HL-60 (cell line): Measurements from ENCODE around the gene RNF112.

Source experiments
- DNase-seq, 2 experiments: peaks; one replicate each; pipeline ENCODE4 v3.0.0-alpha.2; 2010 to 2020; ENCODE audit warnings: low read depth in 1 of 2, low spot score in 1 of 2
- H3K27ac ChIP-seq: fragments of 250-450 bp; sonication (Bioruptor Pico); replicated peaks from 2 replicates; pipeline ENCODE4 v1.5.1; 2020; ENCODE audit warnings: mild to moderate bottlenecking, moderate library complexity
- H3K27me3 ChIP-seq: fragments of 250-450 bp; sonication (Bioruptor Pico); 2 replicates; pipeline ENCODE4 v1.5.1; 2021; ENCODE audit warnings: mild to moderate bottlenecking, moderate library complexity; ENCODE audit not compliant: insufficient read depth, poor library complexity, severe bottlenecking
- H3K4me3 ChIP-seq: replicated peaks from 2 replicates; pipeline ENCODE4 v1.5.1; 2011; ENCODE audit warnings: mild to moderate bottlenecking, control low read depth, low read length; ENCODE audit not compliant: insufficient read depth
- GABPA ChIP-seq: IDR thresholded peaks from 2 replicates; pipeline ENCODE4 v1.6.1; 2012; ENCODE audit warnings: low read depth
- POLR2AphosphoS5 ChIP-seq: IDR thresholded peaks from 2 replicates; pipeline ENCODE4 v1.6.1; 2012; ENCODE audit warnings: low read depth
- SPI1 ChIP-seq: IDR thresholded peaks from 2 replicates; pipeline ENCODE4 v1.6.1; 2012; ENCODE audit warnings: low read depth, mild to moderate bottlenecking, borderline replicate concordance
- TF ChIP-seq, protein P1 (sequence below): IDR thresholded peaks from 2 replicates; pipeline ENCODE4 v1.6.1; 2012; ENCODE audit warnings: low read depth; ENCODE audit not compliant: insufficient replicate concordance
- TF ChIP-seq, protein P2 (sequence below): IDR thresholded peaks from one replicate; pipeline ENCODE4 v1.5.1; 2011; ENCODE audit warnings: low read length, control low read depth, inconsistent platforms; ENCODE audit not compliant: insufficient read depth

The RNF112 gene

DNA sequence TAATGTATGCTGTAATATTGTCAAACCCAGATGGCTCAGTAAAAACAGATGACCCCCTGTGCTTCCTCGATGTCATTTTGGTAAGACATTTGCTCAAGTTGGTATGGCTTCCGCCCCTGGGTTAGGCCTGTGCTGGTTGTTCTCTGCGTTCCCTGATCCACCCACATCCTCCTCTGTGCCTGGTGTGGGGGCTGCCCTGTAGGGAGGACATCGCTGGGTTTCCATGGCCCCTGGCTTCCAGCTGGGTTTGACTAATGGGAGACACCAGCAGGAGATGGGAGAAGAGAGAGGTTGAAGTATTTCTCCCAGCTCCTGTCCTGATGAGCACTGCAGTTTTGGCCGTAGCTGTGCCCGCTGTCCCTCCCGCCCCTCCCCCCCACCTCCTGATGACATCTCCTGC lies 19.6 kb upstream of the RNF112 start:
- TF ChIP-seq POLR2AphosphoS5 = no peak
- TF ChIP-seq SPI1 = no peak
- TF ChIP-seq GABPA = no peak
- TF ChIP-seq, protein P1, sequence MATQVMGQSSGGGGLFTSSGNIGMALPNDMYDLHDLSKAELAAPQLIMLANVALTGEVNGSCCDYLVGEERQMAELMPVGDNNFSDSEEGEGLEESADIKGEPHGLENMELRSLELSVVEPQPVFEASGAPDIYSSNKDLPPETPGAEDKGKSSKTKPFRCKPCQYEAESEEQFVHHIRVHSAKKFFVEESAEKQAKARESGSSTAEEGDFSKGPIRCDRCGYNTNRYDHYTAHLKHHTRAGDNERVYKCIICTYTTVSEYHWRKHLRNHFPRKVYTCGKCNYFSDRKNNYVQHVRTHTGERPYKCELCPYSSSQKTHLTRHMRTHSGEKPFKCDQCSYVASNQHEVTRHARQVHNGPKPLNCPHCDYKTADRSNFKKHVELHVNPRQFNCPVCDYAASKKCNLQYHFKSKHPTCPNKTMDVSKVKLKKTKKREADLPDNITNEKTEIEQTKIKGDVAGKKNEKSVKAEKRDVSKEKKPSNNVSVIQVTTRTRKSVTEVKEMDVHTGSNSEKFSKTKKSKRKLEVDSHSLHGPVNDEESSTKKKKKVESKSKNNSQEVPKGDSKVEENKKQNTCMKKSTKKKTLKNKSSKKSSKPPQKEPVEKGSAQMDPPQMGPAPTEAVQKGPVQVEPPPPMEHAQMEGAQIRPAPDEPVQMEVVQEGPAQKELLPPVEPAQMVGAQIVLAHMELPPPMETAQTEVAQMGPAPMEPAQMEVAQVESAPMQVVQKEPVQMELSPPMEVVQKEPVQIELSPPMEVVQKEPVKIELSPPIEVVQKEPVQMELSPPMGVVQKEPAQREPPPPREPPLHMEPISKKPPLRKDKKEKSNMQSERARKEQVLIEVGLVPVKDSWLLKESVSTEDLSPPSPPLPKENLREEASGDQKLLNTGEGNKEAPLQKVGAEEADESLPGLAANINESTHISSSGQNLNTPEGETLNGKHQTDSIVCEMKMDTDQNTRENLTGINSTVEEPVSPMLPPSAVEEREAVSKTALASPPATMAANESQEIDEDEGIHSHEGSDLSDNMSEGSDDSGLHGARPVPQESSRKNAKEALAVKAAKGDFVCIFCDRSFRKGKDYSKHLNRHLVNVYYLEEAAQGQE = no peak
- TF ChIP-seq, protein P2, sequence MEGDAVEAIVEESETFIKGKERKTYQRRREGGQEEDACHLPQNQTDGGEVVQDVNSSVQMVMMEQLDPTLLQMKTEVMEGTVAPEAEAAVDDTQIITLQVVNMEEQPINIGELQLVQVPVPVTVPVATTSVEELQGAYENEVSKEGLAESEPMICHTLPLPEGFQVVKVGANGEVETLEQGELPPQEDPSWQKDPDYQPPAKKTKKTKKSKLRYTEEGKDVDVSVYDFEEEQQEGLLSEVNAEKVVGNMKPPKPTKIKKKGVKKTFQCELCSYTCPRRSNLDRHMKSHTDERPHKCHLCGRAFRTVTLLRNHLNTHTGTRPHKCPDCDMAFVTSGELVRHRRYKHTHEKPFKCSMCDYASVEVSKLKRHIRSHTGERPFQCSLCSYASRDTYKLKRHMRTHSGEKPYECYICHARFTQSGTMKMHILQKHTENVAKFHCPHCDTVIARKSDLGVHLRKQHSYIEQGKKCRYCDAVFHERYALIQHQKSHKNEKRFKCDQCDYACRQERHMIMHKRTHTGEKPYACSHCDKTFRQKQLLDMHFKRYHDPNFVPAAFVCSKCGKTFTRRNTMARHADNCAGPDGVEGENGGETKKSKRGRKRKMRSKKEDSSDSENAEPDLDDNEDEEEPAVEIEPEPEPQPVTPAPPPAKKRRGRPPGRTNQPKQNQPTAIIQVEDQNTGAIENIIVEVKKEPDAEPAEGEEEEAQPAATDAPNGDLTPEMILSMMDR = no peak
- Histone ChIP-seq H3K27ac (no peak overlapping the region), H3K27me3 (no peaks in the 10 kb centered on the region), H3K4me3 (no peak overlapping the region)
- no peak for DNase-seq

DNA sequence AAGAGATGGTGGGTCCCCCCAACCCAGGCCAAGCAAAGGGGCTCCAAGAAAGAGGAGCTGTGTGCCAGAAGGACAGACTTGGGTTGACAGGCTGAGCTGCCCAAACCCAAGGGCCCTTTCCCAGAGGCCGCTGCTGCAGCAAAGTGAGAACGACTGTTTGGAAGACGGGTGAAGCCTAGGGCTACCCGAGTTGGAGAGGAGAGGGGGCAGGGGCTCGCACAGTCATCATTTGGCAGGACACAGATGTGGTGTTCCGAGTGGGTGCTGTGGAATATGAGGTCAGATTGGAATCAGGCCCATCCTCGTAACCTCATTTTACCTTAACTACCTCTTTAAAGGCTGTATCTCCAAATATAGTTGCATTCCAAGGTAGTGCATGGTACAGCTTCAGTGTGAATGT lies 18.7 kb upstream of the RNF112 start:
- H3K27ac ChIP-seq = no peak overlapping the region
- TF ChIP-seq POLR2AphosphoS5 (no peak), SPI1 (no peak), GABPA (no peak)
- TF ChIP-seq, protein P2 = no peak
- TF ChIP-seq, protein P1 = no peak
- H3K27me3 ChIP-seq = no peaks in the 10 kb centered on the region
- DNase-seq = no peak
- no peak overlapping the region for H3K4me3 ChIP-seq

DNA sequence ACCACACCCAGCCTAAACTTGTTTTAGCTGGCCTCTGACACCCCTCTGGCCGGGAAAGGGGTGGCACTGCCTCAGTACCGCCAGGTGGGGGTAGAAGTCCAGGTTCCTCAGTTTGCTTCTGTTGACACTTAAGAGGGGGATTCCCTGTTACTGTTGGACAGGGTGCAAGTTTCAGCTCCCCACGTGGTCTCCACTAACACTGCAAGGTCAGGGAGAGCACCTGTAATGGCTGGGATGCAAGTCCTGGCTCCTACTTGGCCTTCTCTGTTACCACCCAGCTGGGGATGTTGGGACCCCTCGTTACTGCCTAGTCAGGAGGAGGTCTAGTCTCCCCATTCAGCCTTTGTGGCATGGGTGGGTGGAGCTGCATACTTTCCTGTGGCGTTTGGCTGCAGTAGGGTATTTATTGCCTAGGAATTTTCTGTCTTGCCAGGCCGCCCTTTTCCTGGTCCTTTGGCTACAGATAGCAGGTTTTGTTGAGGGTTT lies 13.4 kb upstream of the RNF112 start:
- Histone ChIP-seq H3K27me3 (no peaks in the 10 kb centered on the region), H3K27ac (no peak overlapping the region), H3K4me3 (no peak overlapping the region)
- TF ChIP-seq SPI1 = no peak
- TF ChIP-seq GABPA = no peak
- TF ChIP-seq, protein P2 = no peak
- no peak for TF ChIP-seq POLR2AphosphoS5
- TF ChIP-seq, protein P1 = no peak
- no peak for DNase-seq
